ENCODE measurements around the gene RAD9A. TPM values are rescaled to one million over a fixed set of nuclear protein-coding genes. Genes with fewer than 3 reads are reported as not detected.

The RAD9A gene
- total RNA-seq, 1 donor from 2014 or later, result 11.1 TPM

- TF ChIP-seq, protein P1, sequence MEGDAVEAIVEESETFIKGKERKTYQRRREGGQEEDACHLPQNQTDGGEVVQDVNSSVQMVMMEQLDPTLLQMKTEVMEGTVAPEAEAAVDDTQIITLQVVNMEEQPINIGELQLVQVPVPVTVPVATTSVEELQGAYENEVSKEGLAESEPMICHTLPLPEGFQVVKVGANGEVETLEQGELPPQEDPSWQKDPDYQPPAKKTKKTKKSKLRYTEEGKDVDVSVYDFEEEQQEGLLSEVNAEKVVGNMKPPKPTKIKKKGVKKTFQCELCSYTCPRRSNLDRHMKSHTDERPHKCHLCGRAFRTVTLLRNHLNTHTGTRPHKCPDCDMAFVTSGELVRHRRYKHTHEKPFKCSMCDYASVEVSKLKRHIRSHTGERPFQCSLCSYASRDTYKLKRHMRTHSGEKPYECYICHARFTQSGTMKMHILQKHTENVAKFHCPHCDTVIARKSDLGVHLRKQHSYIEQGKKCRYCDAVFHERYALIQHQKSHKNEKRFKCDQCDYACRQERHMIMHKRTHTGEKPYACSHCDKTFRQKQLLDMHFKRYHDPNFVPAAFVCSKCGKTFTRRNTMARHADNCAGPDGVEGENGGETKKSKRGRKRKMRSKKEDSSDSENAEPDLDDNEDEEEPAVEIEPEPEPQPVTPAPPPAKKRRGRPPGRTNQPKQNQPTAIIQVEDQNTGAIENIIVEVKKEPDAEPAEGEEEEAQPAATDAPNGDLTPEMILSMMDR (IDR thresholded peaks at IDR 0.05), result no peak
- Mint-ChIP-seq H3K9me3 (ENCODE audit: low read depth) (no peaks in the 10 kb centered on the region), H3K27ac (ENCODE audit: unreplicated experiment) (peak overlapping the region; percentile 83), H3K36me3 (ENCODE audit: low read depth) (peaks cover 1% of the 10 kb centered on the region), H3K4me3 (ENCODE audit: unreplicated experiment) (peak overlapping the region; percentile 90), H3K4me1 (ENCODE audit: low read depth) (peaks cover 21% of the 10 kb centered on the region), H3K27me3 (ENCODE audit: low read depth) (no peaks in the 10 kb centered on the region)
- DNase-seq (ENCODE audit: low spot score), result no peak
These were observed 861 bp upstream of the RAD9A start for GRCh38 chr11:67390947-67391303.

GRCh38 chr11:67392183-67392715 is 463 bp downstream of the RAD9A start:
- Mint-ChIP-seq H3K36me3 (ENCODE audit: low read depth) (peaks cover 3% of the 10 kb centered on the region), H3K4me3 (ENCODE audit: unreplicated experiment) (peak overlapping the region; percentile 90), H3K9me3 (ENCODE audit: low read depth) (no peaks in the 10 kb centered on the region), H3K27me3 (ENCODE audit: low read depth) (no peaks in the 10 kb centered on the region), H3K27ac (ENCODE audit: unreplicated experiment) (peak overlapping the region; percentile 92), H3K4me1 (ENCODE audit: low read depth) (peaks cover 21% of the 10 kb centered on the region)
- DNase-seq (ENCODE audit: low spot score), result no peak
- TF ChIP-seq, protein P1 (IDR thresholded peaks at IDR 0.05), result no peak

DNA sequence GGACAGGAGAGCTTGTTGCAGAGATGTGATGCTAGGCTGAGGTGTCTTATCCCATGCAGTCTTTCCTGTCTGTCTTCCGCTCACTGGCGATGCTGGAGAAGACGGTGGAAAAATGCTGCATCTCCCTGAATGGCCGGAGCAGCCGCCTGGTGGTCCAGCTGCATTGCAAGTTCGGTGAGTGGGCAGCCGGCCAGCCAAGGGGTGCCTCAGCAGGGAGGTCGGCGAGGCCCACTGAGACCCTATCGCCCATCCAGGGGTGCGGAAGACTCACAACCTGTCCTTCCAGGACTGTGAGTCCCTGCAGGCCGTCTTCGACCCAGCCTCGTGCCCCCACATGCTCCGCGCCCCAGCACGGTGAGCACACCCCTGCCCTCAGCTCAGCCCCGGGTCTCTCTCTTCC is 1.7 kb downstream of the RAD9A start:
- TF ChIP-seq, protein P1 (IDR thresholded peaks at IDR 0.05), result no peak
- H3K36me3 Mint-ChIP-seq (ENCODE audit: low read depth), result peaks cover 11% of the 10 kb centered on the region
- H3K4me3 Mint-ChIP-seq (ENCODE audit: unreplicated experiment), result no peak overlapping the region
- H3K27ac Mint-ChIP-seq (ENCODE audit: unreplicated experiment), result no peak overlapping the region
- no peak for DNase-seq (ENCODE audit: low spot score)
- peaks cover 21% of the 10 kb centered on the region for H3K4me1 Mint-ChIP-seq (ENCODE audit: low read depth)
- H3K27me3 Mint-ChIP-seq (ENCODE audit: low read depth), result no peaks in the 10 kb centered on the region
- H3K9me3 Mint-ChIP-seq (ENCODE audit: low read depth), result no peaks in the 10 kb centered on the region

GRCh38 chr11:67393990-67394389 is 2.2 kb downstream of the RAD9A start:
- no peak for DNase-seq (ENCODE audit: low spot score)
- Mint-ChIP-seq H3K27me3 (ENCODE audit: low read depth) (no peaks in the 10 kb centered on the region), H3K27ac (ENCODE audit: unreplicated experiment) (no peak overlapping the region), H3K9me3 (ENCODE audit: low read depth) (no peaks in the 10 kb centered on the region), H3K4me1 (ENCODE audit: low read depth) (peaks cover 21% of the 10 kb centered on the region), H3K4me3 (ENCODE audit: unreplicated experiment) (no peak overlapping the region), H3K36me3 (ENCODE audit: low read depth) (peaks cover 12% of the 10 kb centered on the region)
- TF ChIP-seq, protein P1 (IDR thresholded peaks at IDR 0.05), result no peak

GRCh38 chr11:67395555-67396258 is 3.9 kb downstream of the RAD9A start:
- no peaks in the 10 kb centered on the region for H3K27me3 Mint-ChIP-seq (ENCODE audit: low read depth)
- peaks cover 13% of the 10 kb centered on the region for H3K36me3 Mint-ChIP-seq (ENCODE audit: low read depth)
- no peaks in the 10 kb centered on the region for H3K9me3 Mint-ChIP-seq (ENCODE audit: low read depth)
- H3K4me3 Mint-ChIP-seq (ENCODE audit: unreplicated experiment), result no peak overlapping the region
- TF ChIP-seq, protein P1 (IDR thresholded peaks at IDR 0.05), result no peak
- no peak overlapping the region for H3K27ac Mint-ChIP-seq (ENCODE audit: unreplicated experiment)
- no peak for DNase-seq (ENCODE audit: low spot score)
- H3K4me1 Mint-ChIP-seq (ENCODE audit: low read depth), result peaks cover 26% of the 10 kb centered on the region
